VCaP (cell line): ENCODE measurements around the gene SIPA1.

Source experiments
- H3K27ac ChIP-seq: fragments of 450-650 bp; 2 replicates; pipeline ENCODE4 v1.5.1; 2017
- CTCF ChIP-seq: fragments of 450-650 bp; conservative IDR thresholded peaks from 2 replicates; pipeline ENCODE4 v1.5.1; 2017; ENCODE audit warnings: mild to moderate bottlenecking, moderate library complexity

SIPA1 gene

GRCh38 chr11:65698205-65698604 is 60.3 kb downstream of the SIPA1 start:
- H3K27ac ChIP-seq = no peak overlapping the region; the same call in 1 of the 2 replicates
- TF ChIP-seq CTCF = no peak

- H3K27ac ChIP-seq = no peak overlapping the region
- no peak for TF ChIP-seq CTCF
These were observed 61.4 kb downstream of the SIPA1 start for GRCh38 chr11:65699306-65699705.

GRCh38 chr11:65700399-65700798 is 62.5 kb downstream of the SIPA1 start:
- no peak for TF ChIP-seq CTCF
- H3K27ac ChIP-seq = no peak overlapping the region
